AG09319 (cell line): ENCODE data around the gene SRF.

Source experiments
- DNase-seq: peaks from one replicate; pipeline ENCODE4 v3.0.0-alpha.2; 2010; ENCODE audit warnings: low read depth; ENCODE audit errors: extremely low read depth
- TF ChIP-seq, protein P1 (sequence below): IDR thresholded peaks from 2 replicates; pipeline ENCODE4 v1.5.1; 2011; ENCODE audit warnings: low read depth, mild to moderate bottlenecking, inconsistent platforms, low read length, moderate library complexity

Gene SRF

DNA sequence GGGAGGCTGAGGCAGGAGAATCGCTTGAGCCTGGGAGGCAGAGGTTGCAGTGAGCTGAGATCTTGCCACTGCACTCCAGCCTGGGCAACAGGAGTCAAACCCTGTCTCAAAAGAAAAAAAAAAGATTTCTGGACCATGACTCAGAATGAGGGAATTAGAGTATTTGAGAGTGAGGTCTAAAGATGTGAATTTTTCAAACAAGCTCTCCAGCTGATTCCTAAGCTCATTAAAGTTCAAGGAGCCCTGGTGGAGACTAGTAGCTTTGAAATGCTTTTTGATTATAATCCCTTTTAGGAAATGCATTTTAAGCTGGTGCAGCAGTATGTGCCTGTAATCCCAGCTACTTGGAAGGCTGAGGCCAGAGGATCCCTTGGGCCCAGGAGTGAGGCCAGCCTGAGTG, 21.8 kb upstream of the SRF start:
- no peak for DNase-seq
- TF ChIP-seq, protein P1, sequence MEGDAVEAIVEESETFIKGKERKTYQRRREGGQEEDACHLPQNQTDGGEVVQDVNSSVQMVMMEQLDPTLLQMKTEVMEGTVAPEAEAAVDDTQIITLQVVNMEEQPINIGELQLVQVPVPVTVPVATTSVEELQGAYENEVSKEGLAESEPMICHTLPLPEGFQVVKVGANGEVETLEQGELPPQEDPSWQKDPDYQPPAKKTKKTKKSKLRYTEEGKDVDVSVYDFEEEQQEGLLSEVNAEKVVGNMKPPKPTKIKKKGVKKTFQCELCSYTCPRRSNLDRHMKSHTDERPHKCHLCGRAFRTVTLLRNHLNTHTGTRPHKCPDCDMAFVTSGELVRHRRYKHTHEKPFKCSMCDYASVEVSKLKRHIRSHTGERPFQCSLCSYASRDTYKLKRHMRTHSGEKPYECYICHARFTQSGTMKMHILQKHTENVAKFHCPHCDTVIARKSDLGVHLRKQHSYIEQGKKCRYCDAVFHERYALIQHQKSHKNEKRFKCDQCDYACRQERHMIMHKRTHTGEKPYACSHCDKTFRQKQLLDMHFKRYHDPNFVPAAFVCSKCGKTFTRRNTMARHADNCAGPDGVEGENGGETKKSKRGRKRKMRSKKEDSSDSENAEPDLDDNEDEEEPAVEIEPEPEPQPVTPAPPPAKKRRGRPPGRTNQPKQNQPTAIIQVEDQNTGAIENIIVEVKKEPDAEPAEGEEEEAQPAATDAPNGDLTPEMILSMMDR, result no peak

DNA sequence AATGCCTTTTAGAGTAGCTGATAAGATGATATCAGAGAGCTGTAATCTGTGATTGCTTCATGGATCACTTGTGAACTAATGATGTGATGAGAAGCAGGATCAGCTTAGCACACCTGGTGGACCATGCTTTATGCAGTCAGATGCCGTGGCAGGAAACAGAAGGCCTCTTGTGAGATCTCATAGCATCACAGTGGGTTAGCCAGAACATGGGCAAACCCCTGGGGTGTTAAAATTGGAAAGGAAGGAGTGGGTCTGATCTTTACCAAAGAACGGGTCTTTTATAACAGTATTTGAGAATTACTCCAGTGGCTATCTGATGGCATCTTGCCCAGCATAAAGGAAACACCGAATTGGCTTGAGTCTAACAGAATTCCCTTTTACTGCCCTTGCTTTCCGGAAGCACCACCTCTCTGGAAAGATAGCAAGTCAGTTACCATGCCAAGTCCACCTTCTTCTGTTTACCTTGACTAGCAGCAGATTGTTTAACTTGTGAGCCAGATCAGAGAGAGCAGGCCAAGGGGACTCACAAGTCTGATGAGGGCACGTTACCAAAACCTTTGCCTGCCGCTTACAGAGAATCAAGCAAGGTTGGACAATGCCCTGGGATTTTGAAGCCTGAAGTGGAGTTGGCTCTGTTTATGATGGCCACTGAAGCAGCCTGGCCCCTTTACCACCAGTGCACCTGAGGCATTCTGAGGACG, 20.9 kb upstream of the SRF start:
- TF ChIP-seq, protein P1, result no peak
- no peak for DNase-seq

- TF ChIP-seq, protein P1, result no peak
- no peak for DNase-seq
These were observed 11.5 kb upstream of the SRF start for GRCh38 chr6:43159599-43159998.

GRCh38 chr6:43163899-43164298, 7.2 kb upstream of the SRF start:
- TF ChIP-seq, protein P1, result no peak
- DNase-seq, result no peak

DNA sequence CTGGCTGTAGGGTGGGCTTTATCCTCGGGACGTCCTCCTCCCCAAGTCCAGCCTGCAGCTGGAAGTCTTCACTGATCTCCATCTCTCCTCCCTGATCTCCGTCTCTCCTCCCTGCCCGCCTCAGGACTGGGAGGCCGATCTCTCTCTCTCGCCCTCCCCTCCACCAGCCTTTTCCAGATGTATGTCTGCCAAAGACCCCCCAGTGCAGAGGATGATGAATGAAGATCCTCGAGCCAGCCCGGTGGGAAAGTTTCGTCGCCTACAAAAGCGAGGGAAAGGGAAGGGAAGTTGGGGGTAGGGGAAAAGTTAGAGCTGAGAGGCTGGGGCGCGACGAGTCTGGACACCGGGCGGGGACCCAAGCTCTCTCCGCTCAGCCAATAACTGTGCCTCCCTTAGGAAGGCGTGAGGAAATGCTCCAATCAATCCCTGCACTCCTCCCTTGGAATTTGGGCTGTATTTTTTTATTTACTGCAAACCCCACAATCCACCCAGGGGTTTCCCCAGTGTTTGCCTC, 595 bp upstream of the SRF start:
- TF ChIP-seq, protein P1, result no peak
- DNase-seq, result no peak

GRCh38 chr6:43171707-43172103, 636 bp downstream of the SRF start:
- DNase-seq, result no peak
- TF ChIP-seq, protein P1, result no peak

- TF ChIP-seq, protein P1, result no peak
- no peak for DNase-seq
These were observed 1.3 kb downstream of the SRF start for GRCh38 chr6:43172104-43173007.
